CD8-positive, alpha-beta memory T cell (primary cell): ENCODE results near the gene CETP. TPM values are rescaled to one million over a fixed set of nuclear protein-coding genes. Genes with fewer than 3 reads are reported as not detected.

Experiments
- CTCF ChIA-PET: fragments of 350-600 bp; sonication (Branson Sonifier 250); formaldehyde crosslinking; loops from one replicate; lab custom pipeline; 2021; ENCODE audit warnings: antibody characterized with exemption; lab: Charles Lee
- POLR2A ChIA-PET: fragments of 350-600 bp; sonication (Branson Sonifier 250); formaldehyde crosslinking; loops from one replicate; lab custom pipeline; 2021; ENCODE audit warnings: antibody characterized with exemption; lab: Charles Lee
- DNase-seq, 5 donors: peaks; one replicate each; pipeline versions ENCODE4 v3.0.0 to v3.0.0-alpha.2; 2020 to 2022; ENCODE audit warnings: mixed read lengths in 1 of 5
- H3K27ac ChIP-seq: one replicate; pipeline ENCODE4 v1.7.0; 2013; ENCODE audit warnings: low read depth, mild to moderate bottlenecking, low read length, moderate library complexity
- H3K27me3 ChIP-seq: 2 replicates; pipeline ENCODE4 v1.7.0; 2013; ENCODE audit warnings: low read length, mild to moderate bottlenecking; ENCODE audit not compliant: insufficient read depth, poor library complexity, severe bottlenecking
- H3K36me3 ChIP-seq: 2 replicates; pipeline ENCODE4 v1.7.0; 2013; ENCODE audit warnings: mild to moderate bottlenecking, low read length, moderate library complexity; ENCODE audit not compliant: insufficient read depth
- H3K4me1 ChIP-seq: 2 replicates; pipeline ENCODE4 v1.7.0; 2013; ENCODE audit warnings: mild to moderate bottlenecking, low read length, moderate library complexity; ENCODE audit not compliant: insufficient read depth
- H3K4me3 ChIP-seq: 2 replicates; pipeline ENCODE4 v1.7.0; 2013; ENCODE audit warnings: mild to moderate bottlenecking, low read length
- H3K9me3 ChIP-seq: 2 replicates; pipeline ENCODE4 v1.7.0; 2013; ENCODE audit warnings: mild to moderate bottlenecking, low read length
- H3K27ac Mint-ChIP-seq, 8 donors: one replicate each; pipeline ENCODE4 v1.8.0; 2020 to 2021; ENCODE audit warnings: mixed read lengths in 8 of 8, mild to moderate bottlenecking in 6 of 8, inconsistent platforms in 3 of 8, moderate library complexity in 3 of 8
- H3K27me3 Mint-ChIP-seq, 2 donors: one replicate each; pipeline ENCODE4 v1.8.0; 2020 to 2021; ENCODE audit warnings: mixed read lengths in 2 of 2, mild to moderate bottlenecking in 1 of 2, moderate library complexity in 1 of 2
- H3K36me3 Mint-ChIP-seq, 3 donors: one replicate each; pipeline ENCODE4 v1.8.0; 2020 to 2021; ENCODE audit warnings: mixed read lengths in 3 of 3, inconsistent platforms in 1 of 3, mild to moderate bottlenecking in 1 of 3
- H3K4me1 Mint-ChIP-seq, 3 donors: one replicate each; pipeline ENCODE4 v1.8.0; 2020 to 2021; ENCODE audit warnings: mixed read lengths in 3 of 3, inconsistent platforms in 1 of 3, mild to moderate bottlenecking in 1 of 3
- H3K4me3 Mint-ChIP-seq, 7 donors: one replicate each; pipeline ENCODE4 v1.8.0; 2020 to 2021; ENCODE audit warnings: mixed read lengths in 7 of 7, mild to moderate bottlenecking in 6 of 7, moderate library complexity in 4 of 7, inconsistent platforms in 2 of 7
- H3K9me3 Mint-ChIP-seq, 5 donors: one replicate each; pipeline ENCODE4 v1.8.0; 2020 to 2022; ENCODE audit warnings: mixed read lengths in 5 of 5, mild to moderate bottlenecking in 3 of 5, moderate library complexity in 2 of 5, inconsistent platforms in 1 of 5
- polyA plus RNA-seq: library from polyadenylated mRNA; unstranded; fragments of 300-500 nt; fragmentation: Illumina TruSeq; gene quantifications from one replicate; pipeline ENCODE4 v1.2.3, GENCODE V29; 2021
- total RNA-seq, 2 experiments: library from RNA; stranded (reverse); gene quantifications; one replicate each; pipeline ENCODE4 v1.2.3, GENCODE V29; 2021

The CETP gene
- total and polyA plus RNA-seq, 3 experiments from 2014 or later: not detected

DNA sequence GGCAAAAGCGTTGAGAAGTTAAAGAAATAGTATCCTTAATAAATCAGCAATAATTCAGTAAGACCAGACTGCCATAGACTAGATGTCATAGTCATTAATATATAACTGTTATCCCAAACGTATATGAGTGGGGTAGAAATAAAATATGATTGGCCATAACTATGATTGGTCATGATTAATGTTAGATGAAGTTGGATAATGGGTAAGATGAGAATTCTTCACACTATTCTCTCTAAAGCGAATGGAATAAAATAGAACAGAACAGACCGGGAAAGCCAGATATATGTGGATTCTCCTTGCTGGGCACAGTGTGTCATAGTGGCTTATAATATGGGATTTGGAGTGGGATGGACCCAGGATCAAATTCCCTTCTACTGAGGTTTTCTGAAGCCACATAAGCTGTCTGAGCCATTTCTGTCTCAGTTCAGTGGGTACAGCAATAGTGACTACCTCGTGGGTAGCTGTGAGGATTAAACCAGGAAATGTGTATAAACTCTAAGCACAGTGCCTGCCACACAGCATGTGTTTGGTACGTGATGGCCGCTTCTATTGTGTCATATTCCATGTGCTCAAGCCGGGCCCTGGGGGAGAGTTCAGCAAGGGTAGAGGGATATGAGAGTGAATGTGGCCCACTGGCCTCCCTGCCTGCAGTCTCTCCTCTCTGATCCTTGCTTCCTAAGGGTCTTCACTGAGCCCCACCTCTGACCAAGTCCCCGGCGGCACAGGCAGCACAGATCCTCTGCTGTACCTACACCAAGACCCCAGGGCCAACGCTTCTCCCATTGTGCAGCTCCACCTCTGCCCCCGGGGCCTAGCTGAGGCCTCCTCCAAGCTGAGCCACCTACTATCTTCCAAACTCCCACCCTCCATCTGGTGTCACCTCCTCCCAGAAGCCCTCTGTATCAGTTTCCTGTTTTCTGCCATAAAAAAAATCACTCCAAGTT, 3.7 kb downstream of the CETP start:
- H3K27ac Mint-ChIP-seq: peak overlapping the region in 4 of 8 donors; percentile 42 to 74 (median 68)
- H3K27me3 Mint-ChIP-seq: peaks cover 0 to 1% of the 10 kb centered on the region in 2 donors
- H3K36me3 Mint-ChIP-seq: peaks cover 0 to 2% (median 0%) of the 10 kb centered on the region in 3 donors
- Histone ChIP-seq H3K36me3 (no peaks in the 10 kb centered on the region), H3K9me3 (no peaks in the 10 kb centered on the region), H3K4me3 (no peak overlapping the region), H3K27ac (no peak overlapping the region), H3K4me1 (peaks cover 21% of the 10 kb centered on the region), H3K27me3 (no peaks in the 10 kb centered on the region)
- no peak for DNase-seq
- ChIA-PET CTCF (interaction anchor here (0.7 to 6.2 kb wide), 34 partner anchors 10 to 202 kb away, joined by 3 to 91 read pairs (median 7); partner anchors contain the start of genes CPNE2 and NLRC5), POLR2A (interaction anchor here (1.6 to 1.8 kb wide), 3 partner anchors 24 to 74 kb away, joined by 5 to 7 read pairs (median 6); partner anchors contain the start of gene NLRC5)
- peaks cover 18 to 31% (median 21%) of the 10 kb centered on the region in 3 donors for H3K4me1 Mint-ChIP-seq
- no peak overlapping the region for H3K4me3 Mint-ChIP-seq
- no peaks in the 10 kb centered on the region for H3K9me3 Mint-ChIP-seq

DNA sequence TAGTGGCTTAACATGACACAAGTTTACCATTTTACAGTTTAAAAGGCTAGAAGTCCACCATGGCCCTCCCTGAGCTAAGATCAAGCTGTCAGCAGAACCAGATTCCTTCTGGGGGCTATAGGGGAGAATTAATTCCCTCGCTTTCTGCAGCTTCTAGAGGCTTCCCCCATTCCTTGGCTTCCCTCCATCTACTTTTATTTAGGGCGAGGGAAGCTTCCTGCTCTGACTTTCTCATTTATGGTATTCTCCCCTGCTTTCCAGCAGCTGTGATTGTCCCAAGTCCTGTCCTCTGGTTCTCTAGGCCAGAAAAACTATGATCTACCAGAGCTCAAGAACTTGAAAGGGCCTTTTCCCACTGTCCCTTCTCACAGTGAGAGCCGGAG, 4.3 kb downstream of the CETP start:
- Mint-ChIP-seq H3K9me3 (no peaks in the 10 kb centered on the region), H3K27ac (peak overlapping the region in 3 of 8 donors; percentile 31 to 74 (median 70)), H3K4me1 (peaks cover 19 to 33% (median 23%) of the 10 kb centered on the region in 3 donors), H3K27me3 (peaks cover 0 to 1% of the 10 kb centered on the region in 2 donors), H3K36me3 (peaks cover 0 to 2% (median 0%) of the 10 kb centered on the region in 3 donors), H3K4me3 (no peak overlapping the region)
- DNase-seq: no peak
- H3K27me3 ChIP-seq: no peaks in the 10 kb centered on the region
- H3K4me1 ChIP-seq: peaks cover 21% of the 10 kb centered on the region
- no peak overlapping the region for H3K27ac ChIP-seq
- no peak overlapping the region for H3K4me3 ChIP-seq
- ChIA-PET POLR2A (interaction anchor here (1.8 kb wide), 2 partner anchors 23 to 41 kb away, joined by 5 to 6 read pairs; partner anchors contain the start of gene NLRC5), CTCF (interaction anchor here (0.9 to 6.2 kb wide), 14 partner anchors 9 to 179 kb away, joined by 3 to 91 read pairs (median 6); partner anchors contain the start of genes CPNE2 and NLRC5)
- no peaks in the 10 kb centered on the region for H3K36me3 ChIP-seq
- H3K9me3 ChIP-seq: no peaks in the 10 kb centered on the region

DNA sequence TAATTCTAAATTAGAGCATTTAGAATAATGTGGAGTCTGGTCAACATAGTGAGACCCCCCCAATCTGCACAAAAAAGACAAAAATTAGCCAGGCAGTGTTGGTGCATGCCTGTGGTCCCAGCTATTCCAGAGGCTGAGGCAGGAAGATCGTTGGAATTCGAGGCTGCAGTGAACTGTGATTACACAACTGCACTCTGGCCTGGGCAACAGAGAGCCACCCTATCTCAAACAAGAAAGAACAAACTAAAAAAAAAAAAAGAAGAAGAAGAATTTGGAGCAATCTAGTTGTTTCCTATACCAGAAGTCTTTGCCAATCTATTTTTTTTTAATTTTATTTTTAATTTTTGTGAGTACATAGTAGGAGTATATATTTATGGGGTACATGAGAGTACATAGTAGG, 6.0 kb downstream of the CETP start:
- Mint-ChIP-seq H3K4me1 (peaks cover 23 to 36% (median 31%) of the 10 kb centered on the region in 3 donors), H3K27ac (no peak overlapping the region), H3K4me3 (no peak overlapping the region), H3K36me3 (peaks cover 0 to 2% (median 0%) of the 10 kb centered on the region in 3 donors), H3K27me3 (peaks cover 0 to 4% of the 10 kb centered on the region in 2 donors), H3K9me3 (no peaks in the 10 kb centered on the region)
- ChIA-PET CTCF (interaction anchor here (0.7 to 6.2 kb wide), 4 partner anchors 9 to 78 kb away, joined by 3 to 91 read pairs (median 30); no protein-coding TSS in a partner anchor), POLR2A (no interaction called here)
- H3K4me1 ChIP-seq: peaks cover 26% of the 10 kb centered on the region
- no peaks in the 10 kb centered on the region for H3K9me3 ChIP-seq
- no peaks in the 10 kb centered on the region for H3K36me3 ChIP-seq
- no peak for DNase-seq
- H3K27ac ChIP-seq: no peak overlapping the region
- H3K27me3 ChIP-seq: no peaks in the 10 kb centered on the region
- no peak overlapping the region for H3K4me3 ChIP-seq

DNA sequence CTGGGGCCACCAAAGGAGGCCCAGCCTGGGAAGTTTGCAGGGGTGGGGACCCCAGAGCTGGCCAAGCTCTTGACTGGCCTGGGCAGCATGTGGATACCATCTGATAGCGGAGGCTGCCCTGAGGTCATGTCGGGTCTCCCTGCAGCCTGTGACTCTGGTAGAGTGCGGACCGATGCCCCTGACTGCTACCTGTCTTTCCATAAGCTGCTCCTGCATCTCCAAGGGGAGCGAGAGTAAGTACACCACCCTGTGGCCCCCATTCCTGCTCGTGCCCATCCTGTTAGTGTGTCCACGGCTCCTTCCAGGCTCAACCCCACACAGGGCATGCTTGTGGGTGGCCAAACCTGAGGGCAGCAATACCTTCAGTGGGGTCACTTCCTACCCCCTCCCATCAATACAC, 8.0 kb downstream of the CETP start:
- Histone ChIP-seq H3K27ac (no peak overlapping the region), H3K9me3 (no peaks in the 10 kb centered on the region), H3K27me3 (no peaks in the 10 kb centered on the region), H3K36me3 (no peaks in the 10 kb centered on the region), H3K4me1 (peaks cover 39% of the 10 kb centered on the region), H3K4me3 (no peak overlapping the region)
- Mint-ChIP-seq H3K4me3 (no peak overlapping the region), H3K9me3 (no peaks in the 10 kb centered on the region), H3K27ac (no peak overlapping the region), H3K4me1 (peaks cover 35 to 46% (median 45%) of the 10 kb centered on the region in 3 donors), H3K27me3 (peaks cover 0 to 4% of the 10 kb centered on the region in 2 donors), H3K36me3 (peaks cover 0 to 2% (median 0%) of the 10 kb centered on the region in 3 donors)
- ChIA-PET POLR2A (interaction anchor here (1.2 kb wide), 1 partner anchor 72 kb away, joined by 3 read pairs; no protein-coding TSS in a partner anchor), CTCF (interaction anchor here (0.8 to 2.5 kb wide), 8 partner anchors 13 to 79 kb away, joined by 3 to 10 read pairs (median 4); no protein-coding TSS in a partner anchor)
- no peak for DNase-seq

DNA sequence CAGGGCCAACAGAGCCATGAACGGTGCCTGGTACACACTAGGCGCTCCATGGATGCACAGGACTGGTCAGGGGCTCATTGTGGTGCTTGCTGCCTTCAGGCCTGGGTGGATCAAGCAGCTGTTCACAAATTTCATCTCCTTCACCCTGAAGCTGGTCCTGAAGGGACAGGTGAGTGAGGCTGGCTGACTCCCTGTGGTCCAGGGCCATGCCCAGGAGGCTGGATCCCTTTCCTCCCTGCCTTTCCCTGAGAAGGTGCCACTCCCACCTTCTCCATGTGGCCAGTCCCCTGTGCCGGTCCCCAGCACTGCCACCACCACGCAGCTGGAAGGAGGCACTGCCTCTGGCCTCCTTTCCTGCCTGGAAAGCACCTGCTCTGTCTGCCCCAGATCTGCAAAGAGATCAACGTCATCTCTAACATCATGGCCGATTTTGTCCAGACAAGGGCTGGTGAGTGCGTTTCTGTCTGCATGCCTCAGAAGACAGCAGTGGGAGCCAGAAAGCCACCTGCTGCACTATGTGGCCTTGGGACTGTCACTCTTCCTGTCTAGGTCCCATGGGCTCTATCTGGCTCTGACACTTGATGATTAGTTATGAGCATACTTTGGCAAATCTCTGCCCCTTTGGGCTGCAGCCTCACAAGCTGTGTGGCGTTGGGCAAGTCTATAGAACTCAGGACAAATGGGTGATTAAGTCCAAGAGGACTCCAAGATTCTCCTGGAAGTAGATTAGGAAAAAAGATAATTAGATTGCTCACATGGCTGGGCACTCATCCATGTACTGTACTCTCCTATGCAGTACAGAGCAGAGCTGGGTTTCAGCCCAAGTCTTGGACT, 9.4 kb downstream of the CETP start:
- Histone ChIP-seq H3K9me3 (no peaks in the 10 kb centered on the region), H3K4me1 (peaks cover 29% of the 10 kb centered on the region), H3K27ac (no peak overlapping the region), H3K36me3 (no peaks in the 10 kb centered on the region), H3K27me3 (no peaks in the 10 kb centered on the region), H3K4me3 (no peak overlapping the region)
- CTCF ChIA-PET: interaction anchor here (0.6 to 8.2 kb wide), 11 partner anchors 7 to 269 kb away, joined by 3 to 69 read pairs (median 4); partner anchors contain the start of gene CPNE2
- Mint-ChIP-seq H3K27ac (peak overlapping the region in 5 of 8 donors; percentile 34 to 85 (median 72)), H3K36me3 (peaks cover 0 to 2% (median 0%) of the 10 kb centered on the region in 3 donors), H3K9me3 (no peaks in the 10 kb centered on the region), H3K4me3 (no peak overlapping the region), H3K27me3 (peaks cover 0 to 4% of the 10 kb centered on the region in 2 donors), H3K4me1 (peaks cover 32 to 46% (median 45%) of the 10 kb centered on the region in 3 donors)
- peak in 1 of 5 donors; percentile 14 for DNase-seq
- POLR2A ChIA-PET: interaction anchor here (0.9 kb wide), 1 partner anchor 18 kb away, joined by 3 read pairs; the partner anchor contains the start of gene NLRC5

DNA sequence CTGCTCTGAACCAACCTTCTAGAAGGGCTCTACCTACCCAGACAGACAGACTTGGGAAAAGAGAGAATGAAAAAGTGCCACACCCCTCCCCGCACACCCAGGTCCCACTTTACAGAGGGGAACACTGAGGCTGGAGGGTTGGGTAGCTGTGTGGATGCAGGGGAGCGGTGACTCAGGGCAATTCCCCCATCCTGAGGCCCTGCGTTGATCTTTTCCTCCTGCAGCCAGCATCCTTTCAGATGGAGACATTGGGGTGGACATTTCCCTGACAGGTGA, 10.0 kb downstream of the CETP start:
- Mint-ChIP-seq H3K4me3 (no peak overlapping the region), H3K36me3 (peaks cover 0 to 2% (median 0%) of the 10 kb centered on the region in 3 donors), H3K27me3 (peaks cover 0 to 4% of the 10 kb centered on the region in 2 donors), H3K9me3 (no peaks in the 10 kb centered on the region), H3K4me1 (peaks cover 33 to 49% (median 48%) of the 10 kb centered on the region in 3 donors), H3K27ac (peak overlapping the region in 2 of 8 donors; percentile 34 to 85)
- Histone ChIP-seq H3K9me3 (no peaks in the 10 kb centered on the region), H3K36me3 (no peaks in the 10 kb centered on the region), H3K27me3 (no peaks in the 10 kb centered on the region), H3K4me1 (peaks cover 28% of the 10 kb centered on the region), H3K4me3 (no peak overlapping the region), H3K27ac (no peak overlapping the region)
- ChIA-PET POLR2A (interaction anchor here (0.9 kb wide), 1 partner anchor 17 kb away, joined by 3 read pairs; the partner anchor contains the start of gene NLRC5), CTCF (interaction anchor here (0.6 to 8.2 kb wide), 8 partner anchors 7 to 270 kb away, joined by 3 to 69 read pairs (median 4); partner anchors contain the start of gene CPNE2)
- no peak for DNase-seq
